Measurements from ENCODE around the gene THSD4. TPM values are rescaled to one million over a fixed set of nuclear protein-coding genes. Genes with fewer than 3 reads are reported as not detected.

The THSD4 gene
- total RNA-seq, 1 experiment from 2014 or later: 24.2 TPM

- intact Hi-C loops (cut with micrococcal nuclease; ENCODE audit: unreplicated experiment): loop anchor here (1.0 to 5.0 kb wide), 4 partner anchors 73 to 282 kb away; no protein-coding TSS in a partner anchor
Measured at GRCh38 chr15:71730277-71731144, 615.2 kb downstream of the THSD4 start.

DNA sequence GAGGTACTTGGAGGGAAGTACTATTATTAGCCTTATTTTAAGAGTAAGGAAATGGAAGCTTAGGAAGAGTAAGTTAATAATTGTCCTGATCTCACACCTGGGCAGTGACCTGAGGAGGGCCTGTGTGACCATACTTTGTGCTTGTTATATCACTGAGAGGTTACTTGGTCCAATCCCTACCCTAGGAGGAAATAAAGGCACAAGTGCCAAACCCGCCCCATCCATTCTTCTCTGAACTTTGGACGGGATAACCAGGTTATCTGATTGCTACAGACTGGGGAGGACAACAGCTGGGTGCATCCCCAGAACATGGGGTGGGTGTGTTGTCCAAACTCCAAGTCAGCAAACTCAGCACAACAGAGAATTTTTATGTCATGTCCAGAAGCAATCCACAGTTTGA is 617.4 kb downstream of the THSD4 start:
- Mint-ChIP-seq H3K4me1 (ENCODE audit: low read depth, unreplicated experiment) (peaks cover 7% of the 10 kb centered on the region), H3K36me3 (ENCODE audit: insufficient read depth, unreplicated experiment) (no peaks in the 10 kb centered on the region), H3K4me3 (ENCODE audit: low read depth, unreplicated experiment) (no peak overlapping the region), H3K27ac (ENCODE audit: unreplicated experiment) (no peak overlapping the region), H3K9me3 (ENCODE audit: low read depth, unreplicated experiment) (no peaks in the 10 kb centered on the region), H3K27me3 (ENCODE audit: unreplicated experiment) (no peaks in the 10 kb centered on the region)
- CTCF ChIA-PET: interaction anchor here (0.6 to 1.2 kb wide), 2 partner anchors 127 to 157 kb away, joined by 7 to 8 read pairs; no protein-coding TSS in a partner anchor
- no TSS peak for BruUV-seq (replicated peaks)
- TF ChIP-seq, protein P1, sequence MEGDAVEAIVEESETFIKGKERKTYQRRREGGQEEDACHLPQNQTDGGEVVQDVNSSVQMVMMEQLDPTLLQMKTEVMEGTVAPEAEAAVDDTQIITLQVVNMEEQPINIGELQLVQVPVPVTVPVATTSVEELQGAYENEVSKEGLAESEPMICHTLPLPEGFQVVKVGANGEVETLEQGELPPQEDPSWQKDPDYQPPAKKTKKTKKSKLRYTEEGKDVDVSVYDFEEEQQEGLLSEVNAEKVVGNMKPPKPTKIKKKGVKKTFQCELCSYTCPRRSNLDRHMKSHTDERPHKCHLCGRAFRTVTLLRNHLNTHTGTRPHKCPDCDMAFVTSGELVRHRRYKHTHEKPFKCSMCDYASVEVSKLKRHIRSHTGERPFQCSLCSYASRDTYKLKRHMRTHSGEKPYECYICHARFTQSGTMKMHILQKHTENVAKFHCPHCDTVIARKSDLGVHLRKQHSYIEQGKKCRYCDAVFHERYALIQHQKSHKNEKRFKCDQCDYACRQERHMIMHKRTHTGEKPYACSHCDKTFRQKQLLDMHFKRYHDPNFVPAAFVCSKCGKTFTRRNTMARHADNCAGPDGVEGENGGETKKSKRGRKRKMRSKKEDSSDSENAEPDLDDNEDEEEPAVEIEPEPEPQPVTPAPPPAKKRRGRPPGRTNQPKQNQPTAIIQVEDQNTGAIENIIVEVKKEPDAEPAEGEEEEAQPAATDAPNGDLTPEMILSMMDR (IDR thresholded peaks at IDR 0.05; ENCODE audit: unreplicated experiment): no peak
- DNase-seq: no peak
- intact Hi-C loops (cut with micrococcal nuclease; ENCODE audit: unreplicated experiment): loop anchor here (5.0 kb wide), 2 partner anchors 75 to 205 kb away; no protein-coding TSS in a partner anchor

More at GRCh38 chr15:71730277-71731144, 615.2 kb downstream of the THSD4 start:
- Mint-ChIP-seq H3K27me3 (ENCODE audit: unreplicated experiment) (no peaks in the 10 kb centered on the region), H3K9me3 (ENCODE audit: low read depth, unreplicated experiment) (no peaks in the 10 kb centered on the region), H3K4me1 (ENCODE audit: low read depth, unreplicated experiment) (peaks cover 7% of the 10 kb centered on the region), H3K4me3 (ENCODE audit: low read depth, unreplicated experiment) (no peak overlapping the region), H3K27ac (ENCODE audit: unreplicated experiment) (no peak overlapping the region), H3K36me3 (ENCODE audit: insufficient read depth, unreplicated experiment) (no peaks in the 10 kb centered on the region)
- peak; percentile 57 for DNase-seq
- TF ChIP-seq, protein P1 (IDR thresholded peaks at IDR 0.05; ENCODE audit: unreplicated experiment): peak; percentile 87
- BruUV-seq (replicated peaks): no TSS peak
- CTCF ChIA-PET: no interaction called here

DNA sequence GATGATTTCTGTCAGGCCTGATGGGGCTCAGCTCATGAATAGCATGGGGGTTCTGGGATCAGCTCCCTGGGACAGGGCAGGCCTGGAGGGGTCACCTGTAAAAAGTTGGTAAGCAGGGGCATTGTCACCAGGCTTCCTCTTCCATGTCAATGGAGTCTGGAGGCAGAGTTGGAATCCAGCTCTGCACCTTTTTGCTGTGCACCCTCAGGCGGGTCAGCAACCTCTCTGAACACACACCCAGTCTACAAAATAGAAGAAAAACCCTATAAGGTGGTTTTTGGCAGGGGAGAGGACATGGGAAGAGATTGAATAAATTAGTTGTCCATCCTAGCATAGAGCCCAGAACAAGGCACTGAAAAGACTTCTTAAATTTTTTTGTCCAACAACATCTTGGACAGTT is 617.9 kb downstream of the THSD4 start:
- H3K9me3 Mint-ChIP-seq (ENCODE audit: low read depth, unreplicated experiment): no peaks in the 10 kb centered on the region
- intact Hi-C loops (cut with micrococcal nuclease; ENCODE audit: unreplicated experiment): loop anchor here (5.0 kb wide), 2 partner anchors 76 to 206 kb away; no protein-coding TSS in a partner anchor

DNA sequence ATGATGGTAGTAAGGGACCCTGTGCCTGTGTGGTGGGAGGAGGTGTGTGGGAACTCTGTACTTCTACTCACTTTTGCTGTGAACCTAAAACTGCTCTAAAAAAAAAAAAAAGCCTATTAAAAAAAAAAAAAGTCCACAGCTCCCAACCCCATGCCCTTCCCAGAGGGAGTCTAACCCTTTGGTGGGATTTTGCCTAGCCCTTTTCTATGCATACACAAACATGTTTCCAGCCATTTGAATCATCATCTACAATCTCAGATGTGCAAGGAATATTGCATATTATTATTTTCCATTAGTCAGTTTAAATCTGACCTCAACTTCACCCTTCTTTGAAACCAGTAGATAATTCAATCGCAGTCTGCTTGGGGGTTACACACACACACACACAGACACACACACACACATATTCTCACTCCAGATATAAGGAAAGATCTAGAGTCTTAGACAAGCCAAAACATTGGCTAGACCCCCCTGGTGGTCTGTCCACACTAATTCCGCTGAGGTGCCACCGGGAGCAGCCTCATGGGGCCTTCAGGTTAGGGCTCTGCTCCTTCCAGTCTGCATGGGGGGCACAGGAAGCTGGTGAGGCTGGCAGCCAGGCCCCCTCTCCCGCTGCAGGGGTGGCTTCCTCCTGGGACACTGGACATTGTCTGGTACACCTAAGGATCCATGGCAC is 619.6 kb downstream of the THSD4 start:
- H3K4me1 Mint-ChIP-seq (ENCODE audit: low read depth, unreplicated experiment): peaks cover 7% of the 10 kb centered on the region
- H3K27ac Mint-ChIP-seq (ENCODE audit: unreplicated experiment): no peak overlapping the region
- H3K4me3 Mint-ChIP-seq (ENCODE audit: low read depth, unreplicated experiment): no peak overlapping the region
- CTCF ChIA-PET: no interaction called here
- no TSS peak for BruUV-seq (replicated peaks)
- no peaks in the 10 kb centered on the region for H3K9me3 Mint-ChIP-seq (ENCODE audit: low read depth, unreplicated experiment)
- no peaks in the 10 kb centered on the region for H3K27me3 Mint-ChIP-seq (ENCODE audit: unreplicated experiment)
- TF ChIP-seq, protein P1 (IDR thresholded peaks at IDR 0.05; ENCODE audit: unreplicated experiment): no peak
- H3K36me3 Mint-ChIP-seq (ENCODE audit: insufficient read depth, unreplicated experiment): no peaks in the 10 kb centered on the region
- intact Hi-C loops (cut with micrococcal nuclease; ENCODE audit: unreplicated experiment): loop anchor here (5.0 kb wide), 2 partner anchors 78 to 208 kb away; no protein-coding TSS in a partner anchor
- DNase-seq: no peak

More for the DNA sequence above, 617.9 kb downstream of the THSD4 start:
- Mint-ChIP-seq H3K4me1 (ENCODE audit: low read depth, unreplicated experiment) (peaks cover 7% of the 10 kb centered on the region), H3K36me3 (ENCODE audit: insufficient read depth, unreplicated experiment) (no peaks in the 10 kb centered on the region), H3K27ac (ENCODE audit: unreplicated experiment) (no peak overlapping the region), H3K4me3 (ENCODE audit: low read depth, unreplicated experiment) (no peak overlapping the region), H3K27me3 (ENCODE audit: unreplicated experiment) (no peaks in the 10 kb centered on the region)
- no peak for DNase-seq
- BruUV-seq (replicated peaks): no TSS peak
- TF ChIP-seq, protein P1 (IDR thresholded peaks at IDR 0.05; ENCODE audit: unreplicated experiment): no peak
- CTCF ChIA-PET: interaction anchor here (1.2 kb wide), 1 partner anchor 158 kb away, joined by 8 read pairs; no protein-coding TSS in a partner anchor
